ENCODE measurements around the gene CEACAM3.
"Not testable (repeated sequence)": the region's sequence is repeated elsewhere in the genome, so short reads cannot be mapped to it uniquely, and the experiment has no call there.

CEACAM3 gene

GRCh38 chr19:41796362-41796761, at the start of gene CEACAM3:
Gene CEACAM3, plus strand, starts transcription at chr19:41796587. Its CDS starts 91 bp downstream, at chr19:41796678.
- no peak for DNase-seq (ENCODE audit: low read depth in 3 of 3, low spot score in 1 of 3)

GRCh38 chr19:41746593-41747227, 49.7 kb upstream of the CEACAM3 start:
- DNase-seq (ENCODE audit: low read depth in 3 of 3, low spot score in 1 of 3): peak in 1 of 3 donors; percentile 14

GRCh38 chr19:41748012-41748411, 48.4 kb upstream of the CEACAM3 start:
- no peak for DNase-seq (ENCODE audit: low read depth in 3 of 3, low spot score in 1 of 3)

DNA sequence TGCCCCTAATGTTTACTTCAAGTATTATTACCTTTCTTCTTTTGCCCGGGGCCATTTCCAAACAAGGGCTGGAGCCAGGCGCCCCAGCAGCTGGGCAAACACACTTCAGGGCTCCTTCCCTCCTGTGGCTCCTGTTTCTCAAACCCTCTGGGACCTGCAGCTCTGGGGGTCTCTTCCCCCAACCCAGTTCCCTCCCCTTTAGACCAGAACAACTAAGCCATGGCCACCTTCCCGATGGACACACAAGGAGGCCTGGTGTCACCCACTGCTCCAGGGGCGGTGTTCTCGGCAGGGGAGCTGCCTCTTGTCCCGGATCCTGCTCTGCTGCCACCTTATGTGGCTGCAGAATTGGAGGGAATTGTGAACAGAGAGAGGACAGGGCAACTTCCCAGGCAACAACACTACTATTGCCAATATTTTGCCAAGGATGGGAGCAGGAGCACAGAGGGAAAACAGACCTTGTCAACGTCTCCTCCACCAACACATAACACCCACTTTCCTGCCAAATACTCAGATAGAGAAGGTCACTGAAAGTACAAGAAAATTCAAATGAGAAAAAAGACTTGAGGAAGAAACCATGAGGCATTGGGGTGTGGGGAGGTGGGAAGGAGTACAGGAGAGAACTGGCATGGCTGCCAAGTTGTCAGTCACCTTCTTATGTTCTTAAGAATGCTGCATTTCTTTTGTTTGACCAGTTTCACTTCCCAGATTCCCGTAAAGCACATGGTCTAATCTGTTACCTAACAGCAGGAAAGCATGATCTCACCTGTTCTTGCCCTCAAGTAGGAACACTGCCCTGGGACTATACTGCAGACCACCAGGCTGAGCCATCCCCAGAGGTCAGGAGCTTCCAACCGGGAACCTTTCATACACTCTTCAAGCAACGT, 45.9 kb upstream of the CEACAM3 start:
- not testable (repeated sequence) for DNase-seq (ENCODE audit: low read depth in 3 of 3, low spot score in 1 of 3)

DNA sequence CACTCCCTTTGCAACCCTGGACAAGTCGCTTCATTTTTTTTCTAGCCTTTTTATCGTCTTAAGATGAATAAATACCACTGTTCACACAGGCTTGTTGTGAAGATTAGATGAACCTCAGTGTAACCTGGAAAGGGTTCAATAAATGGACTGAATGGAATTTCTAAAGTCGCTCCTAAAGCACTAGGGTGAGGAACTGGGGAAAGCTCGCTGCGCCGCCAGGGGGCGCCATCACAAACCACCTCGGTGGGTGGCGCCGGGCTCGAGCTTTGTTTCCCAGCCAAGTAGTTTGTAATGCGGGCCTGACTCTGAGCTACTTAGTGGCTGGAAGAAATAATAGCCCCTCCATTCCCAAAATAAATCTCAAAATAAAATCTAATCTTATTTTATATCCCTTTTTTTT, 43.2 kb upstream of the CEACAM3 start:
- DNase-seq (ENCODE audit: low read depth in 3 of 3, low spot score in 1 of 3): peak; percentile 31 to 77 (median 54)

DNA sequence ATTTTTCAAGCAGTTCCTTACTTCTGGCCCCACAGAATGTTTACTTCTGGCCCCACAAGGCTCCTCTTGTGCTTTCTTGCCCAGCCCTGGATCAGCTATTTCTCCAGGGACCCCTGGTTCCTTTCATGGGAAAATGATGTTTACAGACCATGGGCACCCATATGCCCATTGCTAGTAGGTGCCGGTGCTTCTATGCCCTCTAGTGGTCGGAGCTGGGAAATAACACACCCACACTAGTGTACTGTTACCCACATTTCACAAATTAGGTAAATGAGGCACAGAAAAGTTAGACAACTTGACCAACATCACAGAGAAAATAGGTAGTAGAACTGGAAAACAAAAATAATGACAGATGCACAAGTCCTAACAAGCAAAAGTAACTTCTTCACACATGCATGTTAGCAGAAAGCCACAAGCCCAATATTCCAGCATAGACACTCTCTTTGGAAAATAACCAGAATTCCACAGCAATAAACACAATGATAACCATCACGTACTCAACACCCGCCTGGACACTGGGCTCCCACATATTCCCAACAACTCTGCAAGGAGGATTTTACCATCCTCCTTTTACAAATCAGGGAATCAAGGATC, 42.4 kb upstream of the CEACAM3 start:
- DNase-seq (ENCODE audit: low read depth in 3 of 3, low spot score in 1 of 3): peak; percentile 43 to 46 (median 46)

DNA sequence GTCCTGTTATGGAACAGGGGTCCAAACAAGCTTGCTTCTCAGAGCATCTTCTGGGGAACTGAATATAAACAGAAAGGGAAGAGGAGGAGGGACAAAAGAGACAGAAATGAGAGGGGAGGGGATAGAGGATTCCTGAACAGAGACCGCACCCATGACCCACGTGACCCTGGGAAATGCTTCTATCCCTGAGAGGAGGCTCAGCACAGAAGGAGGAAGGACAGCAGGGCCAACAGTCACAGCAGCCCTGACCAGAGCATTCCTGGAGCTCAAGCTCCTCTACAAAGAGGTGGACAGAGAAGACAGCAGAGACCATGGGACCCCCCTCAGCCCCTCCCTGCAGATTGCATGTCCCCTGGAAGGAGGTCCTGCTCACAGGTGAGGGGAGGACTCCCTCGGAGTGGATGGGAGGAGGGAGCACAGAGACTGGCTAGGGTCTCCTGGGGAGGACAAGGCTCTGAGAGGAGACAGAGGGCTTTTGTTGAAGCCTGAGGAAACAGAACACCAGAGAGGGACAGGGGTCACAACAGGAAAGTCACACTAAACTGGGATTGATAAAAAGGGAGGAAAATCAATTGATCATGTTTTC, 41.0 kb upstream of the CEACAM3 start, which contains the start of gene CEACAM6:
TSS of gene CEACAM6 (plus strand) at position 203 of the 586 bp plus-strand sequence. CDS start at position 312, 109 bp downstream.
- DNase-seq (ENCODE audit: low read depth in 3 of 3, low spot score in 1 of 3): no peak

GRCh38 chr19:41758846-41759245, 37.5 kb upstream of the CEACAM3 start:
- DNase-seq (ENCODE audit: low read depth in 3 of 3, low spot score in 1 of 3): no peak

DNA sequence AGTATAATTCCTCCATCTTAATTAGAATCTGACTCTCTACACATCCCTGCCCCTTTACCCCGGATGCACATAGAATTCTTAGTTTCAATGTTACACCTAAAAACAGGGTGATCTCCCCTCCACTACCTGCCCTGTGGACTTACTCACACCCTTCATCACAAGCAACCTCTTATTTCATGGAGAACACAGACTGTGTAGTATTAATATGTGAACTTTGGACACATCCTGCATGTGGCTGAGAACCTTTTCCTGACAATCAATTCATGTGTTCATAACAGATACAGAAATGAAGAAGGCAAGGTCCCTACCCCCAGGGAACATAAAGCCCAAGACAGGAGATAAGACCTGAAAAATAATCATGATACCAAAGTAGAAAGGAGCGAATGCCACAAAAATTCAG, 29.3 kb upstream of the CEACAM3 start:
- DNase-seq (ENCODE audit: low read depth in 3 of 3, low spot score in 1 of 3): no peak

- not testable (repeated sequence) for DNase-seq (ENCODE audit: low read depth in 3 of 3, low spot score in 1 of 3)
These were observed 28.3 kb upstream of the CEACAM3 start for GRCh38 chr19:41768105-41768504.

GRCh38 chr19:41769608-41770007, 26.8 kb upstream of the CEACAM3 start:
- DNase-seq (ENCODE audit: low read depth in 3 of 3, low spot score in 1 of 3): no peak

- DNase-seq (ENCODE audit: low read depth in 3 of 3, low spot score in 1 of 3): no peak
These were observed 25.0 kb upstream of the CEACAM3 start for GRCh38 chr19:41771410-41771809.

DNA sequence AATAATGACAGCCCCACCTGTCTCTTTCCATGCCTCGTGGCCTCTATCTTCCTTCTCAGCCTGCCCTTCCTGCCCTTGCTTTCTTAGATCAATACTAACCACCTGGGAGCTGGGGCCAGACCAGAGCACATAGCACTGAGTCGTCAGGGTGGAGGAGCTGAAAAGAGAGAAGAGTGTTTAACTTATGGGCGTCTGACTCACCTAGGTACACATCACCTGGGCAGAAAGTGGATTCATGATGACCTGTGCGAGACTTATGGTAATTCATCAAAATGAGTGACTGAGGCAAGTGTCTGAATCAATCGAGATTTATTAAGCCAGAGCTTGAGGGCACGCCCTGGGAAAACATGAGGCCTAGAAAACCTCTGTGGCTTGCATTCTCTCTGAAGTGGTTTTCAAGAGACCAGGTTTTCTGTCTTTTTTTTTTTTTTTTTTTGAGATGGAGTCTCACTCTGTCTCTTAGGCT, 21.8 kb upstream of the CEACAM3 start:
- peak in 1 of 3 donors; percentile 19 for DNase-seq (ENCODE audit: low read depth in 3 of 3, low spot score in 1 of 3)

GRCh38 chr19:41776700-41777099, 19.7 kb upstream of the CEACAM3 start:
- DNase-seq (ENCODE audit: low read depth in 3 of 3, low spot score in 1 of 3): no peak

DNA sequence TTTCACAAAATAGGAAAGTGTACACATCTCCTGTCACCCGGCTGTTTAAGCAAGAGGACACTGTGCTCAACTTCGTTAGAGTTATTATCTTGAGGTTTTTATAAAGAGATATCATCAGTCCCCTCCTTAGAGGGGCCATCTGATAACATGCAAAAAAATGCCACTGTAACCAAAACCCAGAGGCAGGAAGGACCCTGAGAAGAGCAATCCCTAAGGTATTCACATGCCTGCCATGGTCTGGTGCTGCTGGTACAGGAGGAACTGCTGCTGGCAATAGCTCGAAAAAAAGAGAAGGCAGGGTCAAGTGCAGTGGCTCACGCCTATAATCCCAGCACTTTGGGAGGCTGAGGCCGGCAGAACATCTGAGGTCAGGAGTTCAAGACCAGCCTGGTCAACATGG, 12.8 kb upstream of the CEACAM3 start:
- DNase-seq (ENCODE audit: low read depth in 3 of 3, low spot score in 1 of 3): no peak

GRCh38 chr19:41784312-41784711, 12.1 kb upstream of the CEACAM3 start:
- no peak for DNase-seq (ENCODE audit: low read depth in 3 of 3, low spot score in 1 of 3)

GRCh38 chr19:41784743-41785142, 11.6 kb upstream of the CEACAM3 start:
- DNase-seq (ENCODE audit: low read depth in 3 of 3, low spot score in 1 of 3): no peak

DNA sequence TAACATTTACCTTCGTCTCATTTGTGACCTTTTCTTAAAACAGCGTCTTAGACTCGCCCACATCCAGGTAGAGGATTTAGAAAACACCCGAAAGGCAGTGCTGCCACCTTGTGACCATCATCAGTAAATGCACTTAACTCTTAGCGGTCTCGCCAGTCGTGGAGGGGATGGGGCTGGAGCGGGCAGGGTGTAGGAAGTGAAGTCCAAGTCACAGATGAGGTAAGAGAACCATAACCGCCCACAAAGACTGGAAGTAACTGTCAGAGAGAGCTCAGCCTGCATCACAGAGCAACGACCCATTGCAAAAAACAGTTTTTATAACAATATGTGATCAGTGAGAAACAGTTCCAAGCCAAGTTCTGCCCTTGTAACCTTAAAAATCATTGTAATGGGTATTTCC, 10.7 kb upstream of the CEACAM3 start:
- DNase-seq (ENCODE audit: low read depth in 3 of 3, low spot score in 1 of 3): peak; percentile 22 to 48 (median 42)

- no peak for DNase-seq (ENCODE audit: low read depth in 3 of 3, low spot score in 1 of 3)
These were observed 9.3 kb upstream of the CEACAM3 start for GRCh38 chr19:41787055-41787454.

DNA sequence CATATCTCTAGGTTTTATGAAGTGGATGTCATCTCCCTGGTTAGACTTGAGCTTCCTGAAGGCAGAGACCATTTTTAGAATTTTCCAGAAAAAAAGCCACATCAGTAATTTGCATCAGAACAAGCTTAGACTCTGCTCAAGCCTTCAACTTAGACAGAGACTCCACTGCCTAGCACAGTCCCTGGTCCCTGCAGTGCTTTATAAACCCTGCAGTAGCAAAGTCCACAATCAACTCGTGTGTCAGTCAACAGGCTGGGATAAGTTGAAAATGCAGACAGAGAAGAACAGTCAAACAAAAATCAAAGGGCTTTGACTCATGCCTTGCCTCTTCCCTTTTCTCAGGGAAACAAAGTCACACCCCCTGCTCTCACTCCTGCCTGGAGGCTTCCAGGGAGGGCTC, 7.9 kb upstream of the CEACAM3 start:
- DNase-seq (ENCODE audit: low read depth in 3 of 3, low spot score in 1 of 3): not testable (repeated sequence)

GRCh38 chr19:41789053-41789452, 7.3 kb upstream of the CEACAM3 start:
- DNase-seq (ENCODE audit: low read depth in 3 of 3, low spot score in 1 of 3): not testable (repeated sequence)
